Measurements from ENCODE around the gene FAM47A. TPM values are rescaled to one million over a fixed set of nuclear protein-coding genes. Genes with fewer than 3 reads are reported as not detected.

FAM47A gene
- total RNA-seq (2014; rRNA removed; shearing (Covaris generic)) = not detected in 2 replicates

- DNase-seq (ENCODE audit: low spot score) = no peak
- in situ Hi-C loops (cut with HindIII; ENCODE audit: low sequenced_read_pairs) = no loop called here
Measured at GRCh38 chrX:34132028-34132427, at the start of gene FAM47A. TSS of gene FAM47A (minus strand) at chrX:34132314. CDS start at chrX:34132278, 36 bp downstream.

GRCh38 chrX:34147345-34147744, 15.2 kb upstream of the FAM47A start:
- in situ Hi-C loops (cut with HindIII; ENCODE audit: low sequenced_read_pairs) = no loop called here
- no peak for DNase-seq (ENCODE audit: low spot score)

GRCh38 chrX:34146906-34147305, 14.8 kb upstream of the FAM47A start:
- no peak for DNase-seq (ENCODE audit: low spot score)
- in situ Hi-C loops (cut with HindIII; ENCODE audit: low sequenced_read_pairs) = no loop called here

DNA sequence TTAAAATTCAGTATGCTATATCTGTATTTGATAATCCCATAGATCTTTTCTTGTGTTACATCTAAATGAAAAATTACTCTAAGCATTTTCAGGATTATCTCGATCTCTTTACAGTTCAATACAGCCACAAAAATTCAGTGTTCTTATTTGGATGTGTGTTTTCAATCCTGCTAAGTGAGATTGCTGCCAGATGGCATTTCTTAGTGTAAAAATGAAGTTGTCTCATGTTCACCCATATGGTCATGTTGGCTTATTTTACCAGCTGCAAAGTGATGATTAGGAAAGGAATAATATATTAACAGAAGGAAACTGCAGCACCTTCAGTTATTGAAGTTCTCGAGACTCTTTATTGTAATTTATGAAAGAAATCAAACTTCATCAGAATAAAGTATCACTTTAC, 12.1 kb upstream of the FAM47A start:
- in situ Hi-C loops (cut with HindIII; ENCODE audit: low sequenced_read_pairs) = no loop called here
- DNase-seq (ENCODE audit: low spot score) = no peak

- no peak for DNase-seq (ENCODE audit: low spot score)
- in situ Hi-C loops (cut with HindIII; ENCODE audit: low sequenced_read_pairs) = no loop called here
Measured at GRCh38 chrX:34140816-34141215, 8.7 kb upstream of the FAM47A start.

DNA sequence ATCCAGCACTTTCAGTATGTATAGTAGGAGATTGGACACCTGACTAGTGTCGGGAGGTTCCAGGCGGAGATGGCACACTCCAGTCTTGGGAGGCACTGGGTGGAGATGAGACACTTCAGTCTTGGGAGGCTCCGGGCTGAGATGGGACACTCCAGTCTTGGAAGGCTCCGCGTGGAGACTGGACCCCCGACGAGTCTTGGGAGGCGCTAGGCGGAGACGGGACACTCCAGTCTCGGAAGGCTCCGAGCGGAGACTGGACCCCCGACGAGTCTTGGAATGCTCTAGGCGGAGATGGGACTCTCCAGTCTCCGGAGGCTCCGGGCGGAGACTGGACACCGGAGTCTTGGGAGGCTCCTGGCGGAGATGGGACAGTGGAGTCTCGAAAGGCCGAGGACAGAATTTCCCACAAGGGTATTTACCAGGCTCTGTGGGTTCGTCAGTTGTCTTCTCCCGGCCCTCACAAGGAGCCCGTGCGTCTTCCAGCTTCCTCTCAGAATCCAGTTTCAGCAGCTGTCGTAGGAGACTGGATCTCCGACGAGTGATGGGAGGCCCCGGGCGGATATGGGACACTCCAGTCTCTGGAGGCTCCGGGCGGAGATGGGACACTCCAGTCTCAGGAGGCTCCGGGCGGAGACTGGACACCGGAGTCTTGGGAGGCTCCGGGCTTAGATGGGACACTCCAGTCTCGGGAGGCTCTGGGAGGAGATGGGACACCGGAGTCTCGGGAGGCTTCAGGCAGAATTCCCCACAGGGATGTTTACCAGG, 952 bp downstream of the FAM47A start:
- DNase-seq (ENCODE audit: low spot score) = no peak
- in situ Hi-C loops (cut with HindIII; ENCODE audit: low sequenced_read_pairs) = no loop called here

- in situ Hi-C loops (cut with HindIII; ENCODE audit: low sequenced_read_pairs) = no loop called here
Measured at GRCh38 chrX:34130501-34130900, 1.6 kb downstream of the FAM47A start.

GRCh38 chrX:34126011-34126410, 6.1 kb downstream of the FAM47A start:
- in situ Hi-C loops (cut with HindIII; ENCODE audit: low sequenced_read_pairs) = no loop called here
- DNase-seq (ENCODE audit: low spot score) = no peak

More at GRCh38 chrX:34130501-34130900, 1.6 kb downstream of the FAM47A start:
- no peak for DNase-seq (ENCODE audit: low spot score)

DNA sequence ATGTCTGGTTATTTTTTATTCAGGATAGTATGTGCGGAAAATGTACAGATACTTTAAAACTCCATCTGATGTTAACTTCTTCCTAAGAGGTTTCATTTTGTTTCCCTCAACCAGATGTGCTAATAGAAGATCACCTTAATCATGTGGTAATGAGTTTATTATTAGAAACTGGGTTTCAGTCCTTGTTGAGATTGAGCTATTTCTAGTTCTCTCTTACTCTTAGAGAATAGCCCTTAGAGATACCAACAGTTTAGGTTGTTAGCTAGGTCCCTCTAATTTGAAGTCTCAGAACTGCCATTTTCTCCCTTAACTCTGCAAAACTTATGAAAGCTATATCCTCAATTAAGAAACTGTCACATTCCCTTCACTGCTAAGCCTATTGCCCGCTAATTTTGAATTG, 13.0 kb downstream of the FAM47A start:
- in situ Hi-C loops (cut with HindIII; ENCODE audit: low sequenced_read_pairs) = no loop called here
- DNase-seq (ENCODE audit: low spot score) = no peak

GRCh38 chrX:34112459-34112858, 19.7 kb downstream of the FAM47A start:
- in situ Hi-C loops (cut with HindIII; ENCODE audit: low sequenced_read_pairs) = no loop called here
- DNase-seq (ENCODE audit: low spot score) = no peak
